HFFc6 (cell line): ENCODE data around the gene SETD1A. TPM values are rescaled to one million over a fixed set of nuclear protein-coding genes. Genes with fewer than 3 reads are reported as not detected.
A peak's percentile ranks its signal among the peaks of the same experiment; 100 is the strongest.

Source experiments
- DNase-seq: peaks from one replicate; pipeline ENCODE4 v3.0.0-alpha.2; 2018
- H3K27ac Mint-ChIP-seq: 2 replicates; pipeline ENCODE4 v1.8.0; 2020; ENCODE audit warnings: mild to moderate bottlenecking, mixed read lengths
- H3K27me3 Mint-ChIP-seq: 2 replicates; pipeline ENCODE4 v1.8.0; 2021; ENCODE audit warnings: mild to moderate bottlenecking, moderate library complexity, mixed read lengths; ENCODE audit not compliant: insufficient read depth
- H3K36me3 Mint-ChIP-seq: 2 replicates; pipeline ENCODE4 v1.8.0; 2021; ENCODE audit warnings: low read depth, mixed read lengths
- H3K4me1 Mint-ChIP-seq: 2 replicates; pipeline ENCODE4 v1.8.0; 2020; ENCODE audit warnings: low read depth, mixed read lengths
- H3K4me3 Mint-ChIP-seq: 2 replicates; pipeline ENCODE4 v1.8.0; 2020; ENCODE audit warnings: mild to moderate bottlenecking, moderate library complexity, mixed read lengths
- H3K9me3 Mint-ChIP-seq: 2 replicates; pipeline ENCODE4 v1.8.0; 2020; ENCODE audit warnings: mild to moderate bottlenecking, mixed read lengths
- CTCF ChIP-seq: fragments of 200-600 bp; sonication (generic); IDR thresholded peaks from 2 replicates; pipeline ENCODE4 v1.5.0; 2021; ENCODE audit warnings: antibody characterized with exemption, mild to moderate bottlenecking
- total RNA-seq, 6 experiments: library from RNA; stranded (reverse); fragmentation: NEBNext Ultra II Directional; extraction: Animal tissue kit (Norgen Biotek cat#: 25700); gene quantifications; 2 replicates in 1 of 6; 3 replicates in 5 of 6; pipeline ENCODE4 v1.2.3, GENCODE V29; 2021

SETD1A gene
- total RNA-seq, 6 experiments from 2014 or later, result 13.4 to 15.8 (median 14.4) TPM

GRCh38 chr16:31025339-31025738, 67.8 kb downstream of the SETD1A start:
- Mint-ChIP-seq H3K4me1 (peaks cover 8% of the 10 kb centered on the region; the same call in 1 of the 2 replicates), H3K27ac (peak overlapping the region; percentile 8; the same call in 1 of the 2 replicates), H3K27me3 (peaks cover 2% of the 10 kb centered on the region; the same call in 1 of the 2 replicates), H3K36me3 (no peaks in the 10 kb centered on the region), H3K9me3 (no peaks in the 10 kb centered on the region), H3K4me3 (no peak overlapping the region)
- TF ChIP-seq CTCF, result no peak
- no peak for DNase-seq

GRCh38 chr16:31029272-31029671, 71.7 kb downstream of the SETD1A start:
- peaks cover 25% of the 10 kb centered on the region for H3K4me1 Mint-ChIP-seq
- no peaks in the 10 kb centered on the region for H3K9me3 Mint-ChIP-seq
- no peak for TF ChIP-seq CTCF
- H3K27me3 Mint-ChIP-seq, result peaks cover 2% of the 10 kb centered on the region; the same call in 1 of the 2 replicates
- peaks cover 3% of the 10 kb centered on the region; the same call in 1 of the 2 replicates for H3K36me3 Mint-ChIP-seq
- no peak overlapping the region for H3K4me3 Mint-ChIP-seq
- DNase-seq, result no peak
- no peak overlapping the region for H3K27ac Mint-ChIP-seq

GRCh38 chr16:31031276-31031675, 73.7 kb downstream of the SETD1A start:
- Mint-ChIP-seq H3K27ac (no peak overlapping the region), H3K27me3 (no peaks in the 10 kb centered on the region), H3K4me3 (no peak overlapping the region), H3K36me3 (peaks cover 10% of the 10 kb centered on the region; the same call in 1 of the 2 replicates), H3K9me3 (no peaks in the 10 kb centered on the region), H3K4me1 (peaks cover 24% of the 10 kb centered on the region)
- no peak for DNase-seq
- no peak for TF ChIP-seq CTCF

- TF ChIP-seq CTCF, result peak; percentile 8
- Mint-ChIP-seq H3K4me1 (peaks cover 24% of the 10 kb centered on the region), H3K36me3 (peaks cover 10% of the 10 kb centered on the region; the same call in 1 of the 2 replicates), H3K27ac (peak within 1 kb of the TSS; percentile 90), H3K9me3 (no peaks in the 10 kb centered on the region), H3K4me3 (peak within 1 kb of the TSS; percentile 94), H3K27me3 (no peaks in the 10 kb centered on the region)
- DNase-seq, result peak; percentile 99
These were observed 75.5 kb downstream of the SETD1A start, which contains the start of gene STX4 for GRCh38 chr16:31032736-31033708. Gene STX4 (plus strand): TSS chr16:31033558. CDS start chr16:31033806, 248 bp downstream.

GRCh38 chr16:31033709-31034492, 76.3 kb downstream of the SETD1A start:
- no peak for TF ChIP-seq CTCF
- Mint-ChIP-seq H3K27ac (peak overlapping the region; percentile 90), H3K4me1 (peaks cover 24% of the 10 kb centered on the region), H3K27me3 (no peaks in the 10 kb centered on the region), H3K9me3 (no peaks in the 10 kb centered on the region), H3K4me3 (peak overlapping the region; percentile 94), H3K36me3 (peaks cover 10% of the 10 kb centered on the region; the same call in 1 of the 2 replicates)
- peak; percentile 67 for DNase-seq
